ENCODE measurements around the gene CDH12. TPM values are rescaled to one million over a fixed set of nuclear protein-coding genes. Genes with fewer than 3 reads are reported as not detected.

CDH12 gene
- total RNA-seq, 1 donor from 2014 or later: 0.11 TPM

DNA sequence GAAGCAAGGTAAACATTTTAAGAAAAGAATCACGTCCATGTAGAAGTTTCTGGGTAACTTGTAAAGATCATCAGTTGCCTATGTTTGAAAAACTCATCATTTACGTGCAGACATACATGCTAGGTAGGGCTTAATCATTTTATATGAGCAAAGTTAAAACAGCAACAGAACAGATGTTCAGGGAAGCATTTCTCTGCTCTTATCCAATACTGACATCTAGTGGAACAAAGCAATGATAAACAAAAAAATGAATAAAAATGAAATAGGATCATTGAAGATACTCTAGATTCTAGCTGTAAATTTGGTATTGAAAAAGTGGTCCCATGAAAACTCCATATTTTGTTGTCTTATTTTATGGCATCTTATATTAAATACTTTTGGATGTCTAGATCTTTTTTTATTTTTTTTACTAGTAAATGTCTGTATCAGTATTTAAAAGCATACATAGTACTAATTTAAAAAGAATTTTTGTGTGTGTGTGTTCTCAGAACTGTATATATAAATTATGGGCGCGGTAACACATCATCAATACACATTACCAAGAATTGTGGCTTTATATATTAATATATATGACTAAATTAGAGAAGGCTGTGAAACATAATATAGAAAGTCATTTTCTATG is 1050.2 kb downstream of the CDH12 start:
- DNase-seq (ENCODE audit: low spot score in 2 of 2): no peak
- intact Hi-C loops (cut with DNase I): no loop called here
- TF ChIP-seq, protein P1, sequence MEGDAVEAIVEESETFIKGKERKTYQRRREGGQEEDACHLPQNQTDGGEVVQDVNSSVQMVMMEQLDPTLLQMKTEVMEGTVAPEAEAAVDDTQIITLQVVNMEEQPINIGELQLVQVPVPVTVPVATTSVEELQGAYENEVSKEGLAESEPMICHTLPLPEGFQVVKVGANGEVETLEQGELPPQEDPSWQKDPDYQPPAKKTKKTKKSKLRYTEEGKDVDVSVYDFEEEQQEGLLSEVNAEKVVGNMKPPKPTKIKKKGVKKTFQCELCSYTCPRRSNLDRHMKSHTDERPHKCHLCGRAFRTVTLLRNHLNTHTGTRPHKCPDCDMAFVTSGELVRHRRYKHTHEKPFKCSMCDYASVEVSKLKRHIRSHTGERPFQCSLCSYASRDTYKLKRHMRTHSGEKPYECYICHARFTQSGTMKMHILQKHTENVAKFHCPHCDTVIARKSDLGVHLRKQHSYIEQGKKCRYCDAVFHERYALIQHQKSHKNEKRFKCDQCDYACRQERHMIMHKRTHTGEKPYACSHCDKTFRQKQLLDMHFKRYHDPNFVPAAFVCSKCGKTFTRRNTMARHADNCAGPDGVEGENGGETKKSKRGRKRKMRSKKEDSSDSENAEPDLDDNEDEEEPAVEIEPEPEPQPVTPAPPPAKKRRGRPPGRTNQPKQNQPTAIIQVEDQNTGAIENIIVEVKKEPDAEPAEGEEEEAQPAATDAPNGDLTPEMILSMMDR (IDR thresholded peaks at IDR 0.05): peak in 1 of 3 experiments; percentile 32
- Histone ChIP-seq H3K9me3 (no peaks in the 10 kb centered on the region), H3K4me1 (no peaks in the 10 kb centered on the region), H3K36me3 (no peaks in the 10 kb centered on the region), H3K4me3 (no peak overlapping the region), H3K27ac (no peak overlapping the region), H3K27me3 (no peaks in the 10 kb centered on the region)

GRCh38 chr5:21802100-21802499 is 1051.0 kb downstream of the CDH12 start:
- TF ChIP-seq, protein P1 (IDR thresholded peaks at IDR 0.05): no peak
- no peak for DNase-seq (ENCODE audit: low spot score in 2 of 2)
- H3K36me3 ChIP-seq: no peaks in the 10 kb centered on the region
- H3K27ac ChIP-seq: no peak overlapping the region
- H3K4me3 ChIP-seq: no peak overlapping the region
- no peaks in the 10 kb centered on the region for H3K4me1 ChIP-seq
- H3K9me3 ChIP-seq: no peaks in the 10 kb centered on the region
- intact Hi-C loops (cut with DNase I): no loop called here
- no peaks in the 10 kb centered on the region for H3K27me3 ChIP-seq

DNA sequence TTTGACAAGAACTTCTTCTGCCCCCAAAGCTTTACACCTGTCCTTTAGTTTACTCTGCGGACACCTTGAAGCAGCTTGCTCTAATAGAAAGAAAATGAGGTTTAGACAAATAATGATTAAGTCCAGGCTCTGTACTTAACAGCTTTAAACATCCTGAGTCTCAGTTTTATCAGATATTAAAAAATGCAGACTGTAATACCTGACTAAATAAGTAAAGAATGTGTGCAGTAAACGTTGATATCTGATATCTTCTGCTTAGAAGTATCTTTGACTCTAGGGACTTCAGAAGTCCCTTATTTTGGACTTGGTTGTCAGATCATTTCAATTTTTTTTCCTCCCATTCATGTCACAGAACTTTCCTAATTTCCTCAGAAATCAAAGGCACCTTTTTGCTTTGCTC is 1060.4 kb downstream of the CDH12 start:
- H3K27ac ChIP-seq: no peak overlapping the region
- DNase-seq (ENCODE audit: low spot score in 2 of 2): no peak
- H3K36me3 ChIP-seq: no peaks in the 10 kb centered on the region
- no peaks in the 10 kb centered on the region for H3K4me1 ChIP-seq
- intact Hi-C loops (cut with DNase I): no loop called here
- no peaks in the 10 kb centered on the region for H3K9me3 ChIP-seq
- H3K4me3 ChIP-seq: no peak overlapping the region
- TF ChIP-seq, protein P1 (IDR thresholded peaks at IDR 0.05): no peak
- H3K27me3 ChIP-seq: no peaks in the 10 kb centered on the region

- Histone ChIP-seq H3K9me3 (no peaks in the 10 kb centered on the region), H3K36me3 (no peaks in the 10 kb centered on the region), H3K27ac (no peak overlapping the region), H3K4me3 (no peak overlapping the region), H3K4me1 (no peaks in the 10 kb centered on the region), H3K27me3 (no peaks in the 10 kb centered on the region)
- intact Hi-C loops (cut with DNase I): no loop called here
- no peak for DNase-seq (ENCODE audit: low spot score in 2 of 2)
- TF ChIP-seq, protein P1 (IDR thresholded peaks at IDR 0.05): no peak
These were observed 1061.8 kb downstream of the CDH12 start for GRCh38 chr5:21791304-21791703.

DNA sequence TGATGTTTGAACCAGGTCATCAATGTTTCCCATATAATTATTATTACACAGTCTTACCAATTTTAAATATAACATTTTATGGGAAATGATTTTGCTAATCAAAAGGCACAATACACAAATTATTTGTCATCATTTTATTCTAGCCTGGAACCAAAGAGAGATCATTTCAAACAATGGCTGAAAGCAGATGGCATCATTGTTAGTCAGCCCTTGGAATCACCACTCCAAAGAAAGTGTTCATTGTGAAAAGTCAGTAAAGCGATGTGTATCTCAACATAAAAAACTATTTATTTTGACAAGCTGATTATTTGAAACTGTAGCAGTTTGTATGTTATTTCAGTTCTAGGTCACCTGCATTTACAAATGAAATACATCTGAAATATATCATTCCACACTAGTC is 1068.7 kb downstream of the CDH12 start:
- Histone ChIP-seq H3K36me3 (no peaks in the 10 kb centered on the region), H3K27me3 (no peaks in the 10 kb centered on the region), H3K9me3 (no peaks in the 10 kb centered on the region), H3K27ac (no peak overlapping the region), H3K4me3 (no peak overlapping the region), H3K4me1 (no peaks in the 10 kb centered on the region)
- TF ChIP-seq, protein P1 (IDR thresholded peaks at IDR 0.05): no peak
- no peak for DNase-seq (ENCODE audit: low spot score in 2 of 2)
- intact Hi-C loops (cut with DNase I): no loop called here

Measured in ascending aorta (tissue), 2 donors.